Duodenal mucosa (tissue), 2 donors: ENCODE results near the gene ZNF367.
"Not testable (repeated sequence)": the region's sequence is repeated elsewhere in the genome, so short reads cannot be mapped to it uniquely, and the experiment has no call there.

Experiments used
- H3K27ac ChIP-seq: one replicate; pipeline ENCODE4 v1.7.0; 2013; ENCODE audit warnings: low read depth, low read length
- H3K27me3 ChIP-seq, 2 donors: one replicate each; pipeline ENCODE4 v1.7.0; 2013; ENCODE audit warnings: low read length in 2 of 2, control low read depth in 1 of 2; ENCODE audit not compliant: insufficient read depth in 2 of 2, control insufficient read depth in 1 of 2
- H3K36me3 ChIP-seq, 2 donors: one replicate each; pipeline ENCODE4 v1.7.0; 2013; ENCODE audit warnings: low read length in 2 of 2, control low read depth in 1 of 2; ENCODE audit not compliant: insufficient read depth in 2 of 2, control insufficient read depth in 1 of 2
- H3K4me1 ChIP-seq, 2 donors: one replicate each; pipeline ENCODE4 v1.7.0; 2013; ENCODE audit warnings: low read length in 2 of 2, control low read depth in 1 of 2; ENCODE audit not compliant: insufficient read depth in 2 of 2, control insufficient read depth in 1 of 2
- H3K4me3 ChIP-seq, 2 donors: one replicate each; pipeline ENCODE4 v1.7.0; 2013; ENCODE audit warnings: low read length in 2 of 2, low read depth in 1 of 2
- H3K9ac ChIP-seq, 2 donors: one replicate each; pipeline ENCODE4 v1.7.0; 2013; ENCODE audit warnings: low read length in 2 of 2, low read depth in 1 of 2
- H3K9me3 ChIP-seq, 2 donors: one replicate each; pipeline ENCODE4 v1.7.0; 2013; ENCODE audit warnings: low read length in 2 of 2, control low read depth in 1 of 2; ENCODE audit not compliant: control insufficient read depth in 1 of 2

Gene ZNF367

DNA sequence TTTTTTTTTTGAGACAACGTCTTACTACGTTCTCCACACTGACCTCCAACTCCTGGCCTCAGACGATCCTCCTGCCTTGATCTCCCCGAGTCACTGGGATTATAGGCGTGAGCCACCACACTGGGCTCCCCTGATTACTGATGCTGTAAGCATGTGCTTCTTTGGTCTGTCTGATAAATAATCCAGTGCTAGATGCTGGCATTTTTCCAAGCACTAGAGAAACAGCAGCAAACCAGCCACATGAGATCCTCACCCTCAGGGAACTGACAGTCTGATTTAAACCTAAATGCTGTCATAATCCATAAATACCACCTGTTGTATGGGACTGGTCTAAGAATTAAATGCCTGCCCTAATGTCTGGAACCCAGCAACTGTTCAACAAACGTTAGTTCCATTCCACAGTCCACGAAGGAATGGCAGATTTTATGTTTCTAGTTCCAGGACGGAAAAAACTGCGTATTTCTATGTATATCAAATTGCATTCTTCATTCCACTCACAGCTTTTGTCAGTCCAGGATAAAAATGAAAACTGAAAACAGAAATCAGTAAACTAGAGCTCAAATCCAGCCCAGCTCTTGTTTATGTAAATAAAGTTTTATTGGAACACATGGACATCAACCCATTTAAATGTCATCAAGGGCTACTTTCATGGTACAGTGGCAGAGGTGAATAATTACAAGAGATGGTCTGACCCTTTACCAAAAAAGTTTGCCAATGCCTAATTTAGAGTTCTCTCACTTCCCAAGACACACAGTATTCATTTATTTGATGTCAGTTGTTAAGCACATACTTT is 54.8 kb downstream of the ZNF367 start:
- no peak overlapping the region for H3K27ac ChIP-seq
- no peaks in the 10 kb centered on the region for H3K27me3 ChIP-seq
- no peaks in the 10 kb centered on the region for H3K4me1 ChIP-seq
- H3K9me3 ChIP-seq: no peaks in the 10 kb centered on the region
- no peak overlapping the region for H3K4me3 ChIP-seq
- peaks cover 9 to 28% of the 10 kb centered on the region in 2 donors for H3K36me3 ChIP-seq
- H3K9ac ChIP-seq: no peak overlapping the region

DNA sequence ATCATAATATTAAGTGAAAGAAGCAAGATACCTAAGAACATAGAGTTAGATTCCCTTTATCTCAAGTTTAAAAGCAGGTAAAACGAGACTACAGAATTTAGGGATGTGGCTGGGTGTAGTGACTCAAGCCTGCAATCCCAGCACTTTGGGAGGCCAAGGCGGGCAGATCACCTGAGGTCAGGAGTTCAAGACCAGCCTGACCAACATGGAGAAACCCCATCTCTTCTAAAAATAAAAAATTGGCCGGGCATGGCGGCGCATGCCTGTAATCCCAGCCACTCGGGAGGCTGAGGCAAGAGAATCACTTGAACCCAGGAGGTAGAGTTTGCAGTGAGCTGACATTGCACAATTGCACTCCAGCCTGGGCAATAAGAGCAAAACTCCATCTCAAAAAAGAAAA is 56.1 kb downstream of the ZNF367 start:
- not testable (repeated sequence) for H3K27ac ChIP-seq, H3K27me3 ChIP-seq, H3K4me1 ChIP-seq, H3K4me3 ChIP-seq, H3K9me3 ChIP-seq, H3K9ac ChIP-seq
- H3K36me3 ChIP-seq: peaks cover 9 to 35% of the 10 kb centered on the region in 2 donors

DNA sequence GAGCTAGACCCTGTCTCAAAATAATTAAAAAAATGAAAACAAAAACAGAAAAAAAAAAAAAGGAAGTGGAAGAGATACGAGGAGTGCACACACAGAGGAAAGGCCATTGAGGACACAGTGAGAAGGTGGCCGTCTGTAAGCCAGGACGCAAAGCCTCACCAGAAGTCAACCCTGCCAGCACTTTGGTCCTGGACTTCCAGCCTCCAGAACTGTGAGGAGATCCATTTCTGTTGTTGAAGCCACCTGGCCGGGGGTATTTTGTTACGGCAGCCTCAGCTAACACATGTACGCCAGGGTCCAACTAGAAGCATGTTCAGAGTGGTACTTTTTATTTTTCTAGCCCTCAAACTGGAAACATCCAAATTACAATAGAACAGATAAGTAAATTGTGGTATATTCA is 56.5 kb downstream of the ZNF367 start:
- Histone ChIP-seq H3K27ac (no peak overlapping the region), H3K9me3 (no peaks in the 10 kb centered on the region), H3K36me3 (peaks cover 9 to 35% of the 10 kb centered on the region in 2 donors), H3K9ac (no peak overlapping the region), H3K4me3 (no peak overlapping the region), H3K4me1 (no peaks in the 10 kb centered on the region), H3K27me3 (no peaks in the 10 kb centered on the region)

DNA sequence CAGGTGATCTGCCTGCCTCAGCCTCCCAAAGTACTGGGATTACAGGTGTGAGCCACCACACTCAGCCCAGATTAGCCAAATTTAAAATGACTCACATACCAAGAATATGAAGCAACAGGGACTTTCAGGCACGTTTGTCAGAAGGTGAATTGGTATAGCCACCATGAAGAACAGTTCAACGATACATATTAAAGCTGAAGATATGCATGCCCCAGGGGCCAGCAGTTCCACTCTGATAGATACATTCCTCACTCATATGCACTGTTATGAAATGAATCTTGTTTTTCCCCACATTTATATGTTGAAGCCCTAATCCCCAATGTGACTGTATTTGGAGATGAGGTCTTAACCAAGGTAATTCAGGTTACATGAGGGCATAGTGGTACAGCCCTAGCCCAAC is 57.2 kb downstream of the ZNF367 start:
- H3K27me3 ChIP-seq: no peaks in the 10 kb centered on the region
- peaks cover 9 to 42% of the 10 kb centered on the region in 2 donors for H3K36me3 ChIP-seq
- H3K9ac ChIP-seq: no peak overlapping the region
- no peak overlapping the region for H3K27ac ChIP-seq
- H3K9me3 ChIP-seq: no peaks in the 10 kb centered on the region
- H3K4me3 ChIP-seq: no peak overlapping the region
- H3K4me1 ChIP-seq: no peaks in the 10 kb centered on the region

DNA sequence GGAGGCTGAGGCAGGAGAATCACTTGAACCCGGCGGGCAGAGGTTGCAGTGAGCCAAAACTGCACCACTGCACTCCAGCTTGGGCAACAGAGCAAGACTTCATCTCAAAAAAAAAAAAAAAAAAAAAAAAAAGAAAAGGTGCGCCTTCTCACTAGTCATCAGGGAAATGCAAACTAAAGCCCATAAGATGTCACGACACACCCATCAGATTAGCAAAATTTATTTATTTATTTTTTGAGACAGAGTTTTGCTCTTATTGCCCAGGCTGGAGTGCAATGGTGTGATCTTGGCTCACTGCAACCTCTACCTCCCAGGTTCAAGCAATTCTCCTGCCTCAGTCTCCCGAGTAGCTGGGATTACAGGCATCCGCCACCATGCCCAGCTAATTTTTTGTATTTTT is 57.6 kb downstream of the ZNF367 start:
- not testable (repeated sequence) for H3K4me1 ChIP-seq, H3K27me3 ChIP-seq, H3K9me3 ChIP-seq, H3K4me3 ChIP-seq, H3K27ac ChIP-seq, H3K9ac ChIP-seq
- H3K36me3 ChIP-seq: peaks cover 9 to 46% of the 10 kb centered on the region in 2 donors

DNA sequence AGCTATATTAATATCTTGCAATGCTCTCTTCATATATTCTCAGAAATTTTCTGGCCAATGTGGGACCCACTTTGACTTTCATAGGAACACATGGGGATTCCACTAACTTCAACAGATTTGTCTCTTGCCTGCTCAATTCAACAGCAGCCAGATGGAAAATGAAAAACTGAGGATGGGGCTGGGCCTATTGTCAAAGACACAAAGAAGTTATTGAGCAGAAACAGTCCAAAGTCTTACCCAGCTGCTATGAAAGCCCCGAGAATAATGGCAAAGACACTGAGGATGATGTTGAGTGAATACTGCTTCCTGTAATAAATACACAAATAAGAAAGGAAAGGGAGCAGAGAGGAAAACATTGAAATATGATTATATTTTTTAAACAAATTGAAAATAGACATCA is 67.3 kb downstream of the ZNF367 start:
- H3K9ac ChIP-seq: no peak overlapping the region
- H3K4me1 ChIP-seq: no peaks in the 10 kb centered on the region
- no peak overlapping the region for H3K4me3 ChIP-seq
- H3K27me3 ChIP-seq: no peaks in the 10 kb centered on the region
- H3K36me3 ChIP-seq: peaks cover 10 to 24% of the 10 kb centered on the region in 2 donors
- H3K27ac ChIP-seq: no peak overlapping the region
- no peaks in the 10 kb centered on the region for H3K9me3 ChIP-seq

DNA sequence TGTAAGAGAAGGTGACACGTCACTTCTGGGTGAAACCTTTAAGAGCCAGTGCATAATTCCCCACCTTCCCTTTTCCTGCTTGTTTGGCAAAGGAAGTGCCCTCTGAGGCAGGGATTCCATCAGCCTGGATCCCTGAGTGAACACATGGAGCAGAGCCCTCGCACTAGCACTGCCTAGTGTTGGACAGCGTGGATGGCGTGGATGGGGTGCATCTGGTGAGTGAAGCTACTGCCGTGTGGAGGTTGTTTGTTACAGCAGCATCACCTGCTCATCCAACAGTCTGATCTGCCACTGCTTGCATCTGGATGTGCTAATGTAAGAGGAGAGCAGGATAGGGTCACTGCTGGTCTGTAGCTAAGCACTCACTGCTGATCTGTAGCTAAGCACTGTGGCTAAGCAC is 69.9 kb downstream of the ZNF367 start:
- H3K9me3 ChIP-seq: no peaks in the 10 kb centered on the region
- peaks cover 8 to 11% of the 10 kb centered on the region in 2 donors for H3K4me1 ChIP-seq
- no peak overlapping the region for H3K27ac ChIP-seq
- no peak overlapping the region for H3K4me3 ChIP-seq
- H3K36me3 ChIP-seq: peaks cover 10 to 14% of the 10 kb centered on the region in 2 donors
- H3K27me3 ChIP-seq: no peaks in the 10 kb centered on the region
- H3K9ac ChIP-seq: no peak overlapping the region

DNA sequence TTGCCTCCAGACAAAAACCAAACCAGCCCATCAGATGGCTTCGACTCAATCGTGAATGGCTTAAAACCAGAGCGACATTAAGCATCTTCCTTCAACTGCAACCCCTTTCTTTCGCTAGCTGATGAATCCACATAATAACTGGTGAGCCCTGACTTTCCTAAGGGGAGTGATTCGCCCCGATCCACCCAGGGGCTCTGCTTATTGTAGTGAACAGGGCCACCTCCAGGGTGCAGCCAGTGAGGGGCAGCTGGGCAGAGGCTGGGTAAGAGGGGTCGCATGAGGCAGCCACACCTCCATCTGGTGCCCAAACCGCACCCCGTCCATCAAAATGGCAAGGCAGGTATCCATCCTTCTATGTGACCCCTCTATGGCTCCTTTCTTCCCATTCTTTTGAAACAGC is 72.6 kb downstream of the ZNF367 start:
- Histone ChIP-seq H3K27ac (no peak overlapping the region), H3K4me1 (peaks cover 13 to 17% of the 10 kb centered on the region in 2 donors), H3K4me3 (no peak overlapping the region), H3K36me3 (peaks cover 16 to 22% of the 10 kb centered on the region in 2 donors), H3K9me3 (no peaks in the 10 kb centered on the region), H3K27me3 (no peaks in the 10 kb centered on the region), H3K9ac (no peak overlapping the region)

DNA sequence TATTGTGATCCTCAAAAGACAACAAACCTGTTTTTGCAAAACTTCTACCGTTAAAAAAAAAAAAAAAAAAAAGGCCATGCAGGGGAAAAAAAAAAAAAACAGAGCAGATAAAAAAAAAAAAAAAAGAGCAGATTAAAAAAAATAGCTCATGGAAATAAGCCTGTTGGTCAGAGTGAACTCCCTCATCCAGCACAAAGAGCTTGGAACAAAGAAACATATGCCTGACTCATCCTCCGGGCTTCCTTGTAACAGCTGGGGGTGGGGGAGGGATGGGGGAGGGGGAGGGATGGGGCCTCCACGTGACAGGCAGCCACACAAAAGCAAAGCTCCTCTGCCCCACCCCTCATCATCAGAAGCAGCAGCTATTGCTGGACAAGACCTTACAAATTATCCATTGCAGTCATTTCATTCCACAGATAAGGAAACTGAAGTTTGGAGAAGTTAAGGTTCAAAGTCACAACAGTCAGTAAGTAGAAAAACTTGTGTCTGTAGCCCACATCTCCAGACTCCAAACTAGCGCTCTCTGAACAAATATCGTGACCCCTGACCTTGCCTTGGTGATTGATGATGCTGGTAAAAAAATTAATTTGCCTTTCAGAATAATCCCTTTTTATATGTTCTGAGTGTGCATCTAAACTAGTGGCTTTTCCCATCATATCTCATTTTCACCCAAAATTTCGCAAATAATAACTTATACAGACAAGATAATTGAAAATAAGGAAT is 73.6 kb downstream of the ZNF367 start:
- H3K36me3 ChIP-seq: peaks cover 16 to 20% of the 10 kb centered on the region in 2 donors
- H3K9ac ChIP-seq: no peak overlapping the region
- H3K4me1 ChIP-seq: peaks cover 17 to 21% of the 10 kb centered on the region in 2 donors
- no peaks in the 10 kb centered on the region for H3K9me3 ChIP-seq
- no peak overlapping the region for H3K4me3 ChIP-seq
- no peaks in the 10 kb centered on the region for H3K27me3 ChIP-seq
- no peak overlapping the region for H3K27ac ChIP-seq

DNA sequence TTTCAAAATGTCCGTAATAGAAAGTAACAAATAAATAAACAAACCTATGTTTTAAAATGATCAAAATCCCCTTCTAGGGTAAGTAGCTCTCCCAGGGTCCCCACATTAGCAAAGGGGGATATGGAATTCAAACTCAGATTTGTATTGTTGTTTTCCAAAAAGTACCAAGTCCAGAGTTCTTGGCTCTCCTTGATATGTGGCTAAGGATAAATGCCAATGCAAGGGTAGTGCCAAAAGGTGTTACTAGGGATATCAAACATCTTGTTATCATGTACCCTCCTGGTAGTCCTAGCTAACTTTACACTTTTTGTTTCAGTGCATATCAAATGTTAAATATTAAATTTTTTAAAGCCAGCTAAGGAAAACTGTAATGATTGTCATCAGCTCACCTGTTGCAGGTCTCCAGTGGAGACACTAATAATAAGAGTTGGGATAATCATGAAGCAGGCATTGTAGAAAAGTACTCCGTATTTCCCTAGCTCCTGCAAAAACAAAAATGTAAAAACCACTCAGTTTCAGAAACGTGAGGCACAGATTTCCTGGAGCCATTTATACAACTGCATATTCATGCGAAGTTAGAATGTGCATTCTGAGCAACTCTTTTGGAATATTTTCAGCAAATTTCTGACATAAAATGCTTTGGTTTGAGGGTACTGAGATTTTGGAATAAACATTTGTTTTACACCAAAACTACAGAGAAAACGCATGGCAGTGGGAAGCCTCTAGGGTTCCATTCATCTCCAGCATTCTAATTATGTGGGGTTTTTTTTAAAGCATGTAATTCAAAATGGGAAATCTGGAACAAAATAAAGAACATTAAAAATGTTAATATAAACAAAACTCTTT is 74.4 kb downstream of the ZNF367 start:
- H3K9me3 ChIP-seq: no peaks in the 10 kb centered on the region
- no peak overlapping the region for H3K4me3 ChIP-seq
- H3K9ac ChIP-seq: no peak overlapping the region
- peaks cover 16 to 19% of the 10 kb centered on the region in 2 donors for H3K36me3 ChIP-seq
- no peaks in the 10 kb centered on the region for H3K27me3 ChIP-seq
- peaks cover 17 to 21% of the 10 kb centered on the region in 2 donors for H3K4me1 ChIP-seq
- H3K27ac ChIP-seq: peak overlapping the region; percentile 17
